Measurements from ENCODE around the gene PNRC2.
A peak's percentile ranks its signal among the peaks of the same experiment; 100 is the strongest.

The PNRC2 gene, protein sequence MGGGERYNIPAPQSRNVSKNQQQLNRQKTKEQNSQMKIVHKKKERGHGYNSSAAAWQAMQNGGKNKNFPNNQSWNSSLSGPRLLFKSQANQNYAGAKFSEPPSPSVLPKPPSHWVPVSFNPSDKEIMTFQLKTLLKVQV
- total RNA-seq = 195 to 207 reads per million in 2 experiments

GRCh38 chr1:23959461-23960290 lies at the start of gene PNRC2:
TSS of gene PNRC2 (plus strand) at chr1:23959828. CDS start at chr1:23961458, 1,630 bp downstream.
- peak; percentile 94 for DNase-seq (ENCODE audit: low read depth)

GRCh38 chr1:23910144-23910543 lies 49.5 kb upstream of the PNRC2 start:
- no peak for DNase-seq (ENCODE audit: low read depth)

GRCh38 chr1:23910553-23911246 lies 48.9 kb upstream of the PNRC2 start:
- DNase-seq (ENCODE audit: low read depth) = no peak

- DNase-seq (ENCODE audit: low read depth) = no peak
Observed at GRCh38 chr1:23911921-23912320, 47.7 kb upstream of the PNRC2 start.

- DNase-seq (ENCODE audit: low read depth) = no peak
Observed at GRCh38 chr1:23913212-23913880, 46.3 kb upstream of the PNRC2 start, which contains the start of gene CNR2. TSS of gene CNR2 (minus strand) at chr1:23913362. CDS start at chr1:23875617, 37,745 bp downstream.

- DNase-seq (ENCODE audit: low read depth) = no peak
Observed at GRCh38 chr1:23914921-23915320, 44.7 kb upstream of the PNRC2 start.

DNA sequence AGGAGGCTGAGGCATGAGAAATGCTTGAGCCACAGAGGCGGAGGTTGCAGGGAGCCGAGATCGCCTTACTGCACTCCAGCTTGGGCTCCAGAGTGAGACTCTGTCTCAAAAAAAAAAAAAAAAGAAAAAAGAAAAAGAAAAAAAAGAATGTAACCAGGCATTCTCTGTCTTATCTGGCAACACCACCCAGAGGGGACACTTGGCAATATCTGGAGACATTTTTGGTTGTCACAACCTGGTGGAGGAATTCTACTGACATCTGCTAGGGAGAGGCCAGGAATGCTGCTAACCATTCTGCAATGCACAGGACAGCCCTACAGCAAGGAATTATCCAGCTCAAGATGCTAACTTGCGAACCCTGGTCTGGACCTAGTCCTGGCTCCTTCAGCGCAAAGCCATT lies 44.2 kb upstream of the PNRC2 start:
- no peak for DNase-seq (ENCODE audit: low read depth)

GRCh38 chr1:23916209-23917131 lies 43.2 kb upstream of the PNRC2 start:
- DNase-seq (ENCODE audit: low read depth) = peak; percentile 34

DNA sequence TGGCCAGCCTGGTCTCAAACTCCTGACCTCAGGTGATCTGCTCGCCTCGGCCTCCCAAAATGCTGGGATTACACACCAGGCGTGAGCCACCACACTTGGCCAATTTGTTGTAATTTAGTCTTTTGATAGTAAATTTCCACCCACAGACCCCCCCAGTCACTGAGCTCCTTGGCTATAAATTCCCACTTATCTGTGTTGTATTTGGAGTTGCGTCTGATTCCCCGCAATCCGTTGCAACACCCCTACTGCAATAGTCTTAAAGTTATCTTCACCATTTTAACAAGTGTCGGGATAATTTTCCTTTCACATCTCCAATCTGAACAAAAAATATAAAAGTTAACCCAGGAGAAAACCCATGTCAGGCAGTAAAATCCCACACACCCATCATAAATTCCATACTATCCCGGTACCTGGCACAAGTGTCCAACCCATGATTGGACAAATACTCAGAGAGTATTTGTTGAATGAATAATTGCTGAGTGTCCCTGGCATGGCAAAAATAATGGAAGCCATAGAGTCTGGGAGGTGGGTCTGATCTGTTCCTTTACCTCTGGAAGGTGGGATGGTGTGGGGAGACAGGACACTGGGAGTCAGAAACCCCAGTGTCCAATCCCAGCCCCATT lies 37.2 kb upstream of the PNRC2 start:
- no peak for DNase-seq (ENCODE audit: low read depth)

- DNase-seq (ENCODE audit: low read depth) = no peak
Observed at GRCh38 chr1:23923592-23924499, 35.8 kb upstream of the PNRC2 start.

- no peak for DNase-seq (ENCODE audit: low read depth)
Observed at GRCh38 chr1:23924601-23925000, 35.0 kb upstream of the PNRC2 start.

- no peak for DNase-seq (ENCODE audit: low read depth)
Observed at GRCh38 chr1:23925279-23925678, 34.3 kb upstream of the PNRC2 start.

- no peak for DNase-seq (ENCODE audit: low read depth)
Observed at GRCh38 chr1:23927097-23927496, 32.5 kb upstream of the PNRC2 start.

DNA sequence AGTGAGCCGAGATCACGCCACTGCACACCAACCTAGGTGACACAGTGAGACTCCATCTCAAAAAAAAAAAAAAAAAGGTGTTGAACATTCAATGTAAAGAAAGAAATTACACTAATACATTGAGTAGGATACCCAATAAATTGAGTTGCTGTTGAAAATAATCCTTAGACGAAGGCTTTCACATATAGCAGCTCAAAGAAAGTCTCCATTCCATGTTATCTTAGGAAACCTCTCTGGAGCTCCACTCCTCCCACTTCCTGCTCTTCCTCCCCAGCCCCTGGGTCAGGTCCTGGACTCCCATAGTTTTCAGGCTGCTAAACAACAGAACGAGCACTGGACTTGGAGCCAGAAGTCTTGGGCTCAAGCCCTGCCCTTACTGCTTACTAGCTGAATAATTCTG lies 30.8 kb upstream of the PNRC2 start:
- no peak for DNase-seq (ENCODE audit: low read depth)

DNA sequence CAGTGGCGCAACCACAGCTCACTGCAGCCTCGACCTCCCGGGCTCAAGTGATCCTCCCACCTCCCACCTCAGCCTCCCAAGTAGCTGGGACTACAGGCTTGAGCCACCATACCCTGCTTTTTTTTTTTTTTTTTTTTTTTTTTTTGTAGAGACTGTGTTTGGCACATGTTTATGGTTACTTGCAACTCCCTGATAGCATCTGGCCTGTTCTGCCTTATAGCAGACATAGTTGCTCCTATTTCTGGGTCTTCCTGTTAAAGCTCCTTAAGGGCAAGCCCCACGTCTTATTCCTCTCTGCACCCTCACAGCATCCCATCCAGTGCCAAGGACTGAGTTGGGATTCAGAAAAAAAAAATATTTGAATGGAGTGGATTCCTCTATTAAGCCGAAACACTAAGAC lies 29.4 kb upstream of the PNRC2 start:
- DNase-seq (ENCODE audit: low read depth) = no peak

GRCh38 chr1:23930861-23931490 lies 28.7 kb upstream of the PNRC2 start:
- DNase-seq (ENCODE audit: low read depth) = no peak

DNA sequence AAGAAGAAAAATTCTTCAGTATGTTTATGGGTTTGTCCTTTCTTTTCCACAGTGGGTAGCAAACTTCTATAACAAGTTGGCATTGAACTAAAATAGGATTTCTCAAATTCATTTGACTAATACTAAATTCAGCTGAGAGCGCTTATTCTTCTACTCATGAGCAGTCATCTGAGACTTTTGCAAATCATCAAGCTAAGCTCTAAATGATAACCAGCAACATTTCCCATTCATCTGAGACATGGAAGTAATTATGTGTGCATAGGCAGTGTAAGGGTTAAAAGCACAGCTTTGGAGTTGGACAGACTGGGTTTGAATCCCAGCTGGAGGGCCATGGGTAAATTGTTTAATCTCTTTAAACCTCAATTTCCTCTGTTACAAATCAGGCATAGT lies 28.1 kb upstream of the PNRC2 start:
- DNase-seq (ENCODE audit: low read depth) = no peak

DNA sequence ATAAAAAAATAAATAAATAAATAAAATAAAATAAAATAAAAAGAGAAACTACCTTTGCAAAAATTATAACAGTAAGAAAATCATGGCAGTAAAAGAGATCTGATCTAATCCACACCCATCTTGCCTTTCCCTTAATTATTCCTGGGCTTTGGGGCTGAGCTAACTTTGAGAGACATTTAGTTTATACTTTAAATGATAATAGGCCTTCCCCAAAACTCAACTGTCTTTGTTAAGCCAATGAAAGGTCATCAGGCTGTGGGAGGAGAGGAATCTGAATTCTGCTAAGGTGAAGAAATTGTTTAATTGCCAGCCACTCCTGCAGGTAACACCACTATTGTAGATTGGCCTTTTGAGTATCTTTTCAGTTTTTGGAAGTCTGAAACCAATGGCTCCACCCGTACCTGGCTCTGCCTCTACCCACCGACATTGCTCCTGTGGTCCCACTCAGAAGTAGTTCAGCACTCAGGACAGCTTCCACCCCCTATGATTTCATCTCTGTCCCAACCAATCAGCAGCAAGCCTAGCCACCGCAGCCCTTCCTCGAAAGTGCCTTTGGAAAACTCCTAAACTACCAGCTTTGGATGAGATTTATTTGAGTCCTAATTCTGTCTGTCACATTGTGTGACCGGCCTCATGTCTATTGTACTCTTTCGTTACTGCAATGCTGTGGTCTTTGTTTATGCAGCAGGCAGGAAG lies 23.0 kb upstream of the PNRC2 start:
- no peak for DNase-seq (ENCODE audit: low read depth)

DNA sequence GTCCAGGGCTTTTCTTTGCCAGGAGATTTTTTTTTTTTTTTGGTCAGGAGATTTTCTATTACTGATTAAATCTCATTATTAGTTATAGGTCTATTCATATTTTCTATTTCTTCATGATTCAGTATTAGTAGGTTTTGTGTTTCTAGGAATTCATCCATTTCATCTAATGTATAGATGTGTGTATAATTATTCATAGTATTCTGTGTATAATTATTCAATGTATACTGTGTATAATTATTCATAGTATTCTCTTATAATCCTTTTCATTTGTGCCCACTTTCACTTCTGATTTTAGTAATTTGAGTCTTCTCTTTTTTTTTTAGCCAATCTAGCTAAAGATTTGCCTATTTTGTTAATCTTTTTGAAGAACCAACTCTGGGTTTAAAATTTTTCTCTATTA lies 12.3 kb upstream of the PNRC2 start:
- DNase-seq (ENCODE audit: low read depth) = no peak

All from T follicular helper cell (primary cell).